Testis (tissue), 2 donors: ENCODE measurements around the gene SMG6.

Experiments used
- POLR2A ChIP-seq: fragments of 450-650 bp; IDR thresholded peaks from one replicate; pipeline ENCODE4 v1.6.1; 2017; ENCODE audit warnings: antibody characterized with exemption, mild to moderate bottlenecking, moderate library complexity
- TF ChIP-seq, protein P1 (sequence below), 3 experiments: fragments of 450-650 bp in 2 of 3; fragments of 200-600 bp in 1 of 3; sonication (generic) in 1 of 3; IDR thresholded peaks; one replicate each; pipeline ENCODE4 v1.5.1; 2016 to 2019; ENCODE audit warnings: antibody characterized with exemption in 3 of 3, mild to moderate bottlenecking in 2 of 3, moderate library complexity in 1 of 3

DNA sequence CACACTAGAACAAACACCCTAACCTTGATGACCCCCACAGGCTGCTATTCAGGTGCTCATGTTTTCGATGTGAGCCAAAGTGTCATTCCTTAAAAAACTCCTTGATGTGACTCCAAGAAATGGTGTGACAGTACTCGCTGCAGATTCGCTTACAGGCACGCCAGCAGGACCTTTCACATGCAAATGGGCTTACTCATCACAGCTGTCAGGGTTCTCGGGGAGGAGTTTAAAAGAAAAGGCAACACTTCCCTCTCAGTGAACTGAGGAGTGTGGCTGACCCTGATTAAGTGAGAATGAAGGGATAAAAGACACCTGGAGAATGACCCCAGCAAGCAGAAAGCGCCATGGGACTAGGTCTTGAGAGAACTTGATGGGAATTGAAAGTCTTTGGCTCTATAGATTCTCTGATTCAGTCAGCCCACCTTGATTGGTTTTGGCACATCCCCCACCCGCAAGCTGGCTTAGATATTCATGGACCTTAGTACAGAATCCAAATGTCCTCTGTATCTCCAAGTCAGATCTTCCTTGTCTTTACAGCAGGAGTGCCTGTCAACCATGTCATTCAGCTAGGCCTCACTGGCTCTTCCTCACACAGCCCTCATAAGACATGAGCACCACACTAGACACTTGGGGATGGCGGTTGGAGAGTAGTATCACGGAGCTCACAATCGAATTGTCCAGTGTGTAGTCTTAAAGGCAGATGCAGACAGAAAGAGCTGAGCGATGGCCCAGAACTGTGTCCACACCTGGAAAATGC lies 166.1 kb downstream of the SMG6 start:
- no peak for TF ChIP-seq POLR2A
- TF ChIP-seq, protein P1, sequence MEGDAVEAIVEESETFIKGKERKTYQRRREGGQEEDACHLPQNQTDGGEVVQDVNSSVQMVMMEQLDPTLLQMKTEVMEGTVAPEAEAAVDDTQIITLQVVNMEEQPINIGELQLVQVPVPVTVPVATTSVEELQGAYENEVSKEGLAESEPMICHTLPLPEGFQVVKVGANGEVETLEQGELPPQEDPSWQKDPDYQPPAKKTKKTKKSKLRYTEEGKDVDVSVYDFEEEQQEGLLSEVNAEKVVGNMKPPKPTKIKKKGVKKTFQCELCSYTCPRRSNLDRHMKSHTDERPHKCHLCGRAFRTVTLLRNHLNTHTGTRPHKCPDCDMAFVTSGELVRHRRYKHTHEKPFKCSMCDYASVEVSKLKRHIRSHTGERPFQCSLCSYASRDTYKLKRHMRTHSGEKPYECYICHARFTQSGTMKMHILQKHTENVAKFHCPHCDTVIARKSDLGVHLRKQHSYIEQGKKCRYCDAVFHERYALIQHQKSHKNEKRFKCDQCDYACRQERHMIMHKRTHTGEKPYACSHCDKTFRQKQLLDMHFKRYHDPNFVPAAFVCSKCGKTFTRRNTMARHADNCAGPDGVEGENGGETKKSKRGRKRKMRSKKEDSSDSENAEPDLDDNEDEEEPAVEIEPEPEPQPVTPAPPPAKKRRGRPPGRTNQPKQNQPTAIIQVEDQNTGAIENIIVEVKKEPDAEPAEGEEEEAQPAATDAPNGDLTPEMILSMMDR (IDR thresholded peaks at IDR 0.05): no peak
